Activated effector memory CD4-positive, alpha-beta T cell treated with anti-CD3 and anti-CD28 coated beads, Interleukin-2, amount 50 U/mL, for 16 hours (primary cell): ENCODE measurements around the gene GLMP.

Experiments
- DNase-seq: peaks from one replicate; pipeline ENCODE4 v3.0.0-alpha.2; 2020

The GLMP gene

DNA sequence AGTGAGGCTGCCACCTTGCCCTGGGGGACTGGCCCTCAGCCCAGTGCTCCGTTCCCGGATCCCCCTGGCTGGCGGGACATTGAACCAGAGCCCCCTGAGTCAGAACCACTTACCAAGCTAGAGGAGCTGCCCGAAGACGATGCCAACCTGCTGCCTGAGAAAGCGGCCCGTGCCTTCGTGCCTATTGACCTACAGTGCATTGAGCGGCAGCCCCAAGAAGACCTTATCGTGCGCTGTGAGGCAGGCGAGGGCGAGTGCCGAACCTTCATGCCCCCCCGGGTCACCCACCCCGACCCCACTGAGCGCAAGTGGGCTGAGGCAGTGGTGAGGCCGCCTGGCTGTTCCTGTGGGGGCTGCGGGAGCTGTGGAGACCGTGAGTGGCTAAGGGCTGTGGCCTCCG lies 10.0 kb downstream of the GLMP start:
- no peak for DNase-seq

DNA sequence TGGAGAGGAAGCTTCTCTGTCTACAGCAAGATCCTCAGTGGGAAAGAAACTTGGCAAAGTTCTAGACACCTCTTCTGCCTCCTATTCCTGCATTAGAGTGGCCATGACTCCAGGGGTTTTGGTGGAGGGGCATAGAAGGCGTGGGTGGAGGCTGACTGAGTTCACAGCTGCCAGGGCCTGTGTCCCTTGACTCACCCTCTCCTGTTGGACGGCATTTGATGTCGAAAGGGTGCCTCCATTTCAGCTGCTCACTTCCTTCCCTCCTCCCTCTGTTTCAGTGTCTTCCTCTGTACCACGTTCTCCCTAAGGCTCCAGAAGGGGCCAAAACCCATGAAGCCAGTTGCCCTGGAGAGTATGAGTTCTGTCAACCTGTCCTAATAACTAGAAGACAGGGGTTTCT lies 10.7 kb downstream of the GLMP start:
- no peak for DNase-seq

DNA sequence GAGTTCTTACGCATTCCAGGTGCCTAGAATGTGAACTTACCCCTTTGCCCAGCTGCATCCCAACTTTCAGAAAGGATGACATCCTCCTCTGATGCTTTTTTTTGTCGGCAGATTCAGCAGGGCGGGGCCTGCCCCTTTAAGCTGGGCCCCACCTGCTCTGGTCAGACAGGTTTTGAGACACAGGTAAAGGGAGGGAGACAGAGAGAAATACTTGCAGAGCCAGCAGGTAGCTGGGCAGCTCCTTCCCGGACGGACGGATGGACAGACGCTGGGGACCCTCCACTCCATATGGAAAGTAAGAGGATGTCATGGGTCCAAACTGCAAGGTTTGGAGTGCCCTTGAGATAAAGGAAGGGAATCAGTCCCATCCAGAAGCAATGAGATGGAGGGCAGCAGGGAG lies 11.4 kb downstream of the GLMP start, which contains the start of gene TMEM79:
TMEM79 (plus strand) TSS at position 214 of the 400 bp plus-strand sequence. CDS start 902 bp downstream, outside the sequence.
- DNase-seq: no peak

DNA sequence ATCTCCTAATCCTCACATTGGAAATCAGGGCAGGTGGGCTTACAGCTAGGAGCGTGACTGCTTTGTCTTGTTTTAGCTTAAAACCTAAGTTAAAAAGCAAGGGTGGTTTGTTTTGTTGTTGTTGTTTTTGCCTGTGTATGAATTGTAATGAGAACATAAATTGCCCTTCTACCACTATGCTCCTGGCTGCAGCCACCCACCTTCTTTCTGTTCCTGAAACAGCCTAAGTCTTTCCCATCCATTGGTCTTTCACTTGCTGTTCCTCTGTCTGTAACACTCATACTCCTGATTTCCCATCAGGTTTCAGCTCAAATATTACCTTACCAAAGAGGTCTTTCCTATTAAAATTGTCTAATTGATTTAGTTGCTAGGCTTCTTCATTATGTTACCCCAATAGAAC lies 12.0 kb downstream of the GLMP start:
- DNase-seq: no peak

DNA sequence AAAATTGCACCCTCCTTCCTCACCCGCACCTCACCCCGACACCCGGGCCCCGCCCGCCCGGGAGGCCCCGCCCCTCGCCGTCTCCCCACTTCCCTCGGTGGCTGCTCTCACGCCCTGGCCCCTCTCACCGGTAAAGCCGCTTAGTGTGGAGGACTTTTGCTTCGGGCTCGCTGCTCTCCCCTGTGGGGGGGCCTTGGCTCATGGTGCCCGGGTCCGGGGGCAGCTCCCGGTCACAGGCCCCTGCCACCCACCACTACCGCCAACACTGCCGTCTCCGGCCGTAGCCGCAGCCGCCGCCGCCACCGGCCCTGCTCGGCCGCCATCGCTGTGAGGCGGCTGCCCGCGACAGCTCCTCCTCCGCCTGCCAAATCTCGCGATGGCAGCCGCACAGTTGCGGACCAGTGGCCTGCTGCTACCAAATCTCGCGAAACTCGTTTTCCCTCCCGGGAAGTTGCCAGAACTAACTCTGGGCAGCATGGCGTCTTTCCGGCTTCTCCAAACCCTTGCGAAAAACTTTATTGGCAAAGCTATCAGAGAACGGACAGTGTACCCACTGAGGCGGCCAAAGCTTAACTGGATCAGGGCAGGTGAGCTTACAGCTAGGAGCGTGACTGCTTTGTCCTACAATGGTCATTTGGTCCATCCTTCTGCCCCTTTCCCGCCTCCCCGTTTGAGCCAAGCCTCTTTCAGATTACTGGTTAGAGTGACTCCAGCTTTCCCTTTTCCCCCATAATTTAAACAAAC lies 12.8 kb downstream of the GLMP start, which contains the start of gene SMG5:
SMG5 (minus strand) TSS at position 347 of the 744 bp plus-strand sequence; CDS start at position 202, 145 bp downstream.
- peak; percentile 97 for DNase-seq

DNA sequence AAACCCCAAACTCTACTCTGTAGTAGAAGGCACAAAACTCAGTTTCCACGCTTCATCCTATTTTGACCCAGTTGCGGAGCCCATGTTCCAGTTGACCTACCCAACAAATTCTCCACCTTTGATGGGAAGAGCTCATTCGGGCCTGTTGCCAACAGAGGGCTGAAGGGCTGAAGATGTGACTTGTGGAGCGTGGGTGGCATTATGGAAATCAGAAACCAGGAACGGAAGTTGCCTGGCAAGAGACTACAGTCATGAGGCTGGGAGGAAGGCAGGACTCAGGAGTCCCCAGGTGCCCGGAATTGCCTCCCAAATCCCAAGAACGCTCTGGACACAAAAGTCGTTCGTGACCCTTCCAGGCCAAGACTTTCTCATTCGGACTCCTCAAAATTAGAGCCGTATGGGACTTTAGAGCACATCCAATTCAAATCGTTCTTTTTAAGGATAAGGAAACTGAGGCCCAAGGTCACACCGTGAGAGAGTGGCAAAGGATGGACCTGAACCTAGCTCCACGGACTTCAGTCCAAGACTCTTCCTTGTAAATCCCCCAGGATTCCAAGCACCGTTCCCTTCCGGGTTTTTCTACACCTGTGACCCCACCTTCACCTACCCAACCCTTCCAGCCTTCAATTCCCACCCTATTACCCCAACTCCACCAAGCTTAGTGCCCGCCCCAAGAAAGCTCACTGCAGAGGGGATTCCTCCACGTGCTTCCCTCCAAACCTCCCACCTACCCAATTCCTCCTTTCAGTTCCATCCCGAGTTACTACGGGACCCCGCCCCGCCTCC lies 13.6 kb downstream of the GLMP start:
- peak; percentile 68 for DNase-seq

DNA sequence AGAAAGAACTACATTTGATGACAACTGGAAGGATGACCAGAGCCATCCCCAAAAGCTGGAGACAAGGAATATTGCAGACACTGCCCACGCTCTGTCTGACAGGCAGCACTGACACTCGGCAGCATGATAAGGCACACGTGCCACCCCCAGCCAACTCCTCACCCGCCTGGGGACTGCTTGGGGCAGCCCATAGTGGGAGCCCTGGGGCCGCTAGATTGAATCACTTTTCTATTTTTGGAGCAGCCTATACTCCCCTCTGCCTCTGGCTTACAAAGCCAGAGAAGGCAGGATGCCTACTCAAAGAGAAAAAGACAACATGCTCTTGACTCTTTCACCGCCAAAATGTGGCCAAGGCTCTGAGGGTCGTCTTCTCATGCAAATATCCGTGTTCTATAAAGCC lies 14.2 kb downstream of the GLMP start:
- DNase-seq: peak; percentile 78

DNA sequence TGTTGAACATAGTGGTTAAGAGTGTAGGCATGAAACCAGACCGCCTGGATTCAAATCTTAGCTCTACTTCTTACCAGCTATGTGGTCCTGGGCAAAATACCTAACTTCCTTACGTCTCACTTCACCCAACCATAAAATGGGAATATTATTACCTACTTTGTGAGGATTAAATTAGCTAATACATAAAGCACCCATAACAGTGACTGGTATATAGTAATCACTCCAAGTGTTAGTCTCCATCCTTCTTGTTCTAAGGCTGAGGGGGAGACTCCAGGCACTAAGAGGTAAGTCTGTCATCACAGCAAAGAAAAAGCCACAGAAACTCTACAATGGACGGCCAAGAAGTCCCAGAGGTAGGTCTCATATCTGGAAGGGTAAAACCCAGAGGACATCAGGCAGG lies 15.6 kb downstream of the GLMP start:
- DNase-seq: no peak

DNA sequence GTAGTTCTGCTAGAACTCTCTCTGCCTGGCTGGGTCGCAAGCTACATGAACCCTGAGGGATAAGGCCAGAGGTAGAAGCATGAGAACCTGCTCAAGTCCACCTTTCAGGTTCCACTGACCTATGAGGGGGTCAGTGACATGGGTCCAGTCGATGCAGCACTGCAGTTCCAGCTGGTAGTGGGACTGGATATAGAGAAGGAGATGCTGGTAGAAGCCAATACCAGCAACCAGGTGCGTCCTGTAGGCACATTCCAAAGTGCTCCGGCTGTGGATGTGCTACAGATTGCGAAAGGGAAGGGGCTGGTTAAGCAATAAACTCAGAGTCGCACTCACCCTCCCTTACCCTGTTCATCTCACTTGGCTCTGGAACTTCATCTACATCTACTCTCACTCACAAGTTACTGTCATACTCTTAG lies 18.5 kb downstream of the GLMP start:
- no peak for DNase-seq

DNA sequence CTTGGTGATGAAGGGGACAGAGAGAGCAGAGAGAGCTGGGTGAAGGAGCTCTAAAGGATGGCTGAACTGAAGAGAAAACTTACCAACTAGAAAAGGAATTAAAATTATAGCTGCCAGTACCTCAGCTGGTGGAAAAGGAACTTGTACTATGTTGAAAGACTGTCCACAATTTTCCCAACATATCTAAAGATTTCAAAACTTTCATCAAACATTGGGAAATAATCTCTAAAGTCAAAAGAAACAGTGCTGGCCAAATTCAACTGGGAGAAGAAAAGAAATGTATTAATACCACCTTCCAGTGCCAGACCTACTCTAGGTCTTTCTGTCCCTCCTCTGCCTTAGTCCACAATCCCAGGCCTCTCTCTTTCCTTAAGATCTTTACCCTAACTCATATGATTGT lies 18.9 kb downstream of the GLMP start:
- DNase-seq: no peak

DNA sequence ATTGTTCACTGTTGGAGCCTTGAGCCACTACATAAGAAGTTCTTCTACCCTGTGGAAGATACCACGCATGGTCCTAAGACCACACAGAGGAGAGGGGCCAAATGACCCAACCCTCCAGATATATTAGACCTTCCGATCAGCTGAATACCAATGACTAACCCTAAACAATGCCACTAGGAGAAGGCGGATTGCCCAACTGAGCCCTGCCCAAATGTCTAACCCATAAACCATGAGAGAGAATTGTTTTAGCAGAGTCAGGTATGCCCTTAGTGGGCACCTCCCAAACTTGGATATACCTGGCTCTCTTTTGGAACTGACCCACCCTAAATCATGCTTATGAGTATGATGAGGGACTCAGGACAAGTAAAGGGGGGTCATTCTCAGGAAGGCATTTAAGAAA lies 25.2 kb downstream of the GLMP start:
- no peak for DNase-seq

DNA sequence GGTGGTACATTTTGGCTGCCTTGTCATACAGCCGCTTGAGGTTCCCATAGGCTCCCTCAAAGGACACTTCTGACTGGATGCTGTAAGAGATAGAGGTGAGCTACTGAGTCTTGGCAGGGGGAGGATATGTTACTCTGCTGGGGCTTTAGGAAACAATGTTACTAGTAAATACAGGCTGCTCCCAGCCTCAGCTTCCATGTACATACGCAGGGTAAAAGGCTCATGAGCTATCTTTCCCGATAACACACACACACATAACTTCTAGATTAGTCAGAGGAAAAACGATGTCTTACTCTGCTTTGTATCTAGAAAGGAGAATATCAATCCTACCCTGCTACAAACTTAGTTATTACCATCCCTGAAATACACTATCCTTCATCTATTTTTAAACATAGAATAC lies 27.1 kb downstream of the GLMP start:
- DNase-seq: no peak

DNA sequence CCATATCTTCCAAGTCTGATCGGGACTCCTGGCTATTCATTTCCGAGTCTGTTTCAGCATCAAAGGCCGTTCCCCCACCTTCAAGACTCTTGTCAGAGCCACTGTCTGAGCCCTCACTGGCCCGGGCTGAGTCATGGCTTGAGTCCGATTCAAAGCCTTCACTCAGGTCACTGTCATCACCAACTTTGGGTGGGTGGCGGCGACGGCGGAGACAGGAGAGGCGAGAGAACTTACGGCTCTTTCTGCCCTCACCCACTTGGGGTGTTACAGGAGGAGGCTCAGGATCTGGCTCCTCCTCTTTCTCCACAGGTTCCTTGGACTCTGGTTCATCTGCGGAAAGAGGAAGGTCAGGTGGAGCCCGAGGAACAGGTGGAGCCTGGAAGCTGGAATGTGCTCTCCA lies 29.4 kb downstream of the GLMP start:
- DNase-seq: no peak

DNA sequence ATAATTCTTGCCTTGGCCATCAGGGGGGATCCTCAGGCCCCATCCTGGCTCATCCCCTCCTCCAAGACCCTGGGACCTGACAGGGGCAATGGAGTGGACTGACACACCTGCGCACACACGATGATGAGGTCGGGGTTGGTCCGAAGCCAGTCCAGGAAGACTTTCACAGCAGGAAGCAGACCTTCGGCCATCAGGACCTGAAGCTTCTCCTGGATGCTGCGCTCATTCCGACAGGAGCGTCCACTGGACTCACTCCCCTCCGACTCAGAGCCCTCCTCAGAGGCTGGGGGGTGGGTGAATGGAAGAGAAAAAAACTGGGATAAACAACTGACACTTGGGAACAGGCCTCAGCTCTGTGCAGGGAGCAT lies 32.2 kb downstream of the GLMP start:
- no peak for DNase-seq

DNA sequence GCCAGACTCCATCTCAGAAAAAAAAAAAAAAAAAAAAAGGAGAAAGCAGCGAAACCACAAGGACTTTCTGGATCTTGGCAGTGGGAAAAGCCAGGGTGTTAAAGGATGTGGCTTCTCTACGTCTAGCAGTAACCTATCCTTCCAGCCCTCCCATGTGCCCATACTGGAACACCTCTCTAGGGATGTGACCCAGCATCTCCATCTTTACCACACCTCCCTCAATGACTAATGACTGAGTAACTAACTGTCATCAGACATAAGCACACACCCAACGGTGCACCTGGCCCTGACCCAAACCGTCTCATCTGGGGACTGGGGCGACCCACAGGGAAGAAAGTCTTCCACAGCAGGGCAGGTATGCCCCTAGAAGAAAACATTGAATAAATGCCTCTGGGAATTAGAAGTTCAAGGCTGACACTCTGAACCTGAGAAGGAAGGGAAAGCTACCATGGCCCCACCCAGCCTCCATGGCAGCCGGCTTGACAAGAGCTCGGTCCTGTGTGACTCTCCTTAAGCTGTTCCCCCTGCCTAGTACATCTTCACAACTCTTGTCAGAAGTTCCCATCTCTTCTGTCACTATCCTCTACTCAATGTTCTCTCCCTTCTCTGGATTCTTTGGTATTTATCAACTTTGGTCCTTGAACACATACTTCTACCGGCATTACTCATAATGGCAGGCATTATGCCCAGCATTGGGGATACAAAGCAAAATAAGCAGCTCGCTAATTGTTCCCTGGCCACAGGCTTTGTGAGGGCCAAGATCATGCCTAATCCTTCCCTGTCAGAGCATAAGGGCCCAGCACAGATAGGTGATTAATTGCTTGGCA lies 32.8 kb downstream of the GLMP start:
- DNase-seq: no peak

DNA sequence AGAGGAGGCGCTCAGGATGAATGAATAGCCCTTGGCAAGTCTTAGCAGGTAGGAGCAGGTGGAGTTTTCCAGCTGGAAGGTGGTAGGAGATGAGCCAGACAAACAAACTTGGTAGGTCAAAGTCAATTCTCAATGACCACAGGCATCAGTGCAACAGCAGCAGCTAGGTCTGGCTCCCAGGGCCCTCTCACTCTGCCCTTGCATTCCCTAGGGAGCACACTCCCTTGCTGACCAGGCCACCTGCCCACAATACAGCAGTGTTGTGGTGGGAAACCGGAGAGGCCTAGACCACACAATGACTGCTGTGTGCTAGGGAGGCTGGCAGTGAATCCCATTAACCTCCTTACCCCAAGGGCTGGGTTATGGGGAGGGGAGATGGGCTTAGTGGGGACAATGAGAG lies 34.6 kb downstream of the GLMP start:
- DNase-seq: no peak

DNA sequence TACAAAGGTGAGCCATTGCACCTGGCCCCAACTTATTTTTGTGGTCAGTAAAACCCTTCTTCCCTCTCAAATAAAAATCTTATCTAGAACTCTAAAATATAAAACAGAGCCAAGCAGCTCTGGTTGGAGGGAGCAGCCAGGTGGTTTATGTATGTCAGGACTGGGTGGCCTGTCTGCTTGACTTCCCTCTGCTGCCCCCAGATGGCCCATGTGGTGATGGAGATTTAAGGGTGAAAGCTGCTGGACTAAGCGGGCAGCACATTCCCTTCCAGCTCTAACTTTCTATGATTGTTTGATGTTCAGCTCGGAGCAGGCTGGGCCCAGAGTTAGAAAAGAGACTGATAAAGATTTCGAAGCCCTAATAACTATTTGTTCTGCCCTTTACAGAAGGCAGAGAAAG lies 35.7 kb downstream of the GLMP start:
- DNase-seq: no peak

DNA sequence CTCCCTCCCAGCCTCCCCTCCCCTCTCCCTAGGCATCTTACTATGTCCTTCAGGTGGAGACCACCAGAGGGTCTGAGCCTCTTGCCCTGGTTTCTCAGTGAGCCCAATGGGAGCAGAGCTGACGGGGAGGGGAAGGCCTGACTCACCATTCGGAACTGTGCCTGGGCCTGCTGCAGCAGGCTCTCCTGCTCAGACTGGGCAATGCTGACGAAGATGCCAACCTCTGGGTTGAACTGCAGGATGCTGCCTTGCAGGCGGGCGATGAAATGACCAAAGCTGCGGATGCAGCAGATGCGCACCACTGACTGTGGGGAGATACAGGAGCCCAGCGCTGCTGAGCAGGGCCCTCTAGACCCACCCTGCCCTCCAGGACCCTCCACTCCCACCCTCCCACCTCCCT lies 36.6 kb downstream of the GLMP start:
- DNase-seq: no peak

DNA sequence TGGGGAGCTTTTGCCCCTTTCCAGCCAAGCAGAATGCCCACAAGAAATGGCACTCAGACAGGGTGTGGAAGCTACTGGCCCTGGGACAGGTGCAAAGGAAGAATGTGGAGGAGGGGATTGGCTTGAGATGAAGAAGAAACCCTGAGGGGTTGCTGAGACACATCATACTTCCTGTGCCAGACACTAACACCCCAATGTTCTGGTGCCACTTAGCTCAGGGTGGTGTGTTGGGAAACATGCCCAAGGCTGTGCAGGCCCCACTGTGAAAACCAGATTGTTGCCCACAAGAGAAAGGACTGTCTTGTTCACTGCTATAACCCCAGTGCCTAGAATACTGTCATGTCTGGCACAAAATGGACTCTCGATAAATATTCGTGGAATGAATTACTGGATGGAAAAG lies 37.8 kb downstream of the GLMP start:
- no peak for DNase-seq

DNA sequence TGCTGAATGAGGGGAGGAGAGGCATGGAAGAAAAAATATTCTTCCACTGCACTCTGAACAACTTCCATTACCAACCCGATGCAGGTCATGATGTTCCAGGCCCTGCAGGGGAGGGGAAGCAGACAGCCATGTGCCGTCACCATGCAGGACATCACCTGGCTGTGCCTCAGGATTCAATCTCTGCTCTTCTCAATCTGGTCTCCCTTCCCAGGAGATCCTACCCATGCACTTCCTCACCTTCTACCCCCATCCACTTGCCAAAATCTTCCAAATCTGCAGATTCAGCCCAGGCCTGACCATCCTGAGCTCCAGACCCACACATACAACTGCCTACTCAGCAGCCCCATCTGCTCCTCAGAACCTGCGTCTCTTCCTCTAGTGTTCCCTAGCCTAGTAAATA lies 41.8 kb downstream of the GLMP start:
- DNase-seq: no peak

DNA sequence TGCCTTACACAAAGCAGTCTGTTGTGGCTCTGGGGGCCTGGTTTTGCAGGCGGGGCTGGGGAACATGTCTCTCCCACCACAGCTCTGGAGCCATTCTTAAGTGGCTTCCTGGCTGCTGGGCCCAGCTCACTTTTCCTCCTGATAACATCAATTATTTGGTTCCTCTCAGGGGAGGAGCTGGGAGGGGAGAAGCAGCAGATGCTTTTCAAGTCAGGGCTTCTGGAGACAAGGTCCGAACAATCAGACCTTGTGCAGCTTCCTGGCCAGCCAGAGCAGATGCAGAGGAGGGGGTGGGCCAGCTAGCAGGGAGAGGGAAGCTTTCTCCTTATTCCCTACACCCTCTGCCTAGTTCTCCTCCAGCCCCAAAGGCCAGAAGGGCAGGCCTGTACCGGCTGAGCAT lies 44.0 kb downstream of the GLMP start:
- no peak for DNase-seq

DNA sequence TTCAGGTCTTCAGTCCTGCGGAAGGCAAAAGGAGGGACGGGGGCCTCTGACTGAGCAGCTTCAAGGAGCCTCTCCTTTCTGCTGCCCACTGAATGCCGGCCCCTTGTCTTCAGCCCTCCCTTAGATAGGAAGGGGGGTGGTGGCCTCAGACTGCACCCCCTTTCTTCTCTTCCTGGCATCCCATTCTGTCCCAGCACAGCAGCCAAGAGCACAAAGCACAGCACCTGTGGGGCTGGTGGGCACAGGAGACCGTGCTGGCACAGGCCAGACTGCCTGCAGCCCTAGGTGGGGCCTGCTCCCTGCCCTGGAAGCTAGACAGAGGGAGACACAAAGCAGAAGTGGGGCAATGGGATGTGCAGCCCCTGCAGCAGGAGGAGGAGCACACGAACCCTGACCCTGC lies 45.9 kb downstream of the GLMP start:
- no peak for DNase-seq

DNA sequence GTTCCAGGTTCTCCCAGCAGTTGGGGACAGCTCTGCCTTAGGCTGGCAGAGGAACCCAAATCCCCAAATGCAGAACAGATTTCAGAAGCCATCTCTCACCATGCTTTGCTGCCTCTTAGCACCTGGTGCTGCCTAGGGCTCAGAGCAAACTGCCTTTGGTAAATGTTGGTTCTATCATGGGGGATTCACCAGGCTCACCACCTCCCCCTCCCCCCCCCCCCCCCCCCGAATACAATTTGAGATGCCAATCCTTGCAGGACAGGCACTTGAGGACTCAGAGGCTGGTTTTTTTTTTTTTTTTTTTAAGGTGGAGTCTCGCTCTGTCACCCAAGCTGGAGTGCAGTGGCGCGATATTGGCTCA lies 47.2 kb downstream of the GLMP start:
- DNase-seq: no peak
